Hematopoietic multipotent progenitor cell treated with erythropoietin and hydrocortisone succinate and interleukin-3 and kit ligand, for 6 days (in vitro differentiated cells): ENCODE results near the gene HOXA3.

Experiments used
- DNase-seq: peaks from one replicate; pipeline ENCODE4 v3.0.0-alpha.2; 2015

HOXA3 gene

DNA sequence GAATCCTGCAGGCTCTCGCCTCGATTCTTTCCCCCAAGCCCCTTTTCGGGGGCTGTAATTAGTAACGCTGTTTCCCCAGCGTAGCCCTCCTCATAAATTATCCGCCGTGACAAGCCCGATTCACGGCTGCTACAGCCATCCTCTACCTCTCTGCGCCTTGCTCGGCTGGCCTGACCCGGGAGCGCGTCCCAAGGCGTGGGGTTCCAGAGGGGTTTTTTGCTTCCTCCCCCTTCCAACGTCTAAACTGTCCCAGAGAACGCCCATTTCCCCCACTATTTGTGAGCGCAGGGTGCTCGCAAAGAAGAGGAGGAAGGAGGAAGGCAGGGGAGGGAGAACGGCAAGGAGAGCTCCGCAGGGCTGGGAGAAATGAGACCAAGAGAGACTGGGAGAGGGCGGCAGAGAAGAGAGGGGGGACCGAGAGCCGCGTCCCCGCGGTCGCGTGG lies 9.8 kb downstream of the HOXA3 start:
- no peak for DNase-seq

GRCh38 chr7:27141923-27142579 lies 10.3 kb downstream of the HOXA3 start:
- no peak for DNase-seq

- no peak for DNase-seq
Observed at GRCh38 chr7:27141137-27141922, 11.1 kb downstream of the HOXA3 start.

DNA sequence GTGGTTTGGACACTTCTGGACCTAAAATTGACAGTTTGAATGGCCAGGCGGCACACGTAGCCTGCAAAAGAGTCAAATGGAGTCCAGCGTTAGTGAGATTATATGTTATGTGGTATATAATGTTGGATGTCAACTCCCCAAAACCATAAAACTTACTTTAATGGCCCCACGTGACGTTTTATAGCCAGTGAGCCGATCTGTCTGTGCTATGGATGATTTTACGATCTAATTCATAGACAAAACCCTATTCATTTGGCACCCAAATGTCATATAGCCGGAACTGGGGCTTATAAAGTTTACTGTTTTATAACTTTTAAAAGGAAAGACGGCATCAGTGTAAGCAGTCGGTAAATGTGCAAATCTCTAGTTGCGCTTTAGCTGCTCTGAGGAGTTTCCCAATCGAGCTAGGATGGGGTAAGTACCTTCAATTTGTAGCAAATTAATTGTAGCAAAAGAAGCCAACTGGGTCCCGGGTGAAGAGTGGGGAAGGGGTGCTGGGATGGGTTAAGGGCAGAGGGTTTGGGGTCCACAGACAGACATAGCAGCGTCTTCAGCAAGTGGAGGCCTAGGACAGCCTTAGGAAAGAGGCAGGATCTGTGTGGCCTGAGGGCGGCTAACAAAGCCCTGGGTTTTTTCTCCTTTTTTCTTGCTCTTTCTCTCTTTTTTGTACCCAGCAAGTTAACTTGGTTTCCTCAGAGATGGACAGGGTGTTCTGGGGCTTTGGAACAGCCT lies 12.1 kb downstream of the HOXA3 start:
- DNase-seq: no peak

DNA sequence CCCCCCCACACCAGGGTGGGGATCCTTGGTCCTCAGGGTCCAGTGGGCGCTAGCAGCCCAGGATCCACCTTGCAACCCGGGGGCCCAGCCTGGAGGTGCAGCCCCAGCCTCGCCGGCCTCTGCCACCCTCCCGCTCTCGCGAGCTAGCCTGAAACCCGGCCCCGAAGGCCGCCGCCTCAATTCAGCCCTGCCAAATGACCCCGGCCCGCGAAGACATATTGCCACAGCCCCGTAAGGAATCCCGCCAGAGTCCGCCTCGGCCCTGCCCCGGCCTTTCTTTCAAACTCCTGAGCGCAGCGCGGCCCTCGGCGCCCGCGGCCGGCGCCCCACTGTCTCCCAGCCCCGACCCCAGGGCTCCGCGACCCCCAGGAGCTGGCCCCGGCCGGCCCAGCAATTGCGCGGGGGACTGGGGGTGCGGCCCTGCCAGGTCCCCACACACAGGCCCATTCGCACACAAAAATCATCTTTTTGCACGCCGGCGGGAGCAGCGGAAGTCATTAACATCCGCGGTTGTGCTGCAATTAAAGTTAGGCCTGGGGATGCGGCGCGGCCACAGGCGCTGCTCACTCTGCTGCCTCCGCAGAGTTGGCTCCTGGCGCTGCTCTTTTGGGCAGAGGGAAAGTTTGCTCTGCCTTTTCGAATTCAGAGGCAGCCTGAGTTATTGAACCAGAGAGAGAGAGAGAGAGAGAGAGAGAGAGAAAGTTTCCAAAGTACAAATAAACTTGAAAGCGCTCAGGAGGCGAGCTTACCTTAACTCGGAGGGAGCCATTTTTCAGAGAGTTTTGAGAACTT lies 12.9 kb downstream of the HOXA3 start:
- no peak for DNase-seq

GRCh38 chr7:27138985-27139333 lies 13.4 kb downstream of the HOXA3 start:
- DNase-seq: no peak

- no peak for DNase-seq
Observed at GRCh38 chr7:27138472-27138871, 13.9 kb downstream of the HOXA3 start.

- DNase-seq: no peak
Observed at GRCh38 chr7:27137640-27138315, 14.6 kb downstream of the HOXA3 start.

DNA sequence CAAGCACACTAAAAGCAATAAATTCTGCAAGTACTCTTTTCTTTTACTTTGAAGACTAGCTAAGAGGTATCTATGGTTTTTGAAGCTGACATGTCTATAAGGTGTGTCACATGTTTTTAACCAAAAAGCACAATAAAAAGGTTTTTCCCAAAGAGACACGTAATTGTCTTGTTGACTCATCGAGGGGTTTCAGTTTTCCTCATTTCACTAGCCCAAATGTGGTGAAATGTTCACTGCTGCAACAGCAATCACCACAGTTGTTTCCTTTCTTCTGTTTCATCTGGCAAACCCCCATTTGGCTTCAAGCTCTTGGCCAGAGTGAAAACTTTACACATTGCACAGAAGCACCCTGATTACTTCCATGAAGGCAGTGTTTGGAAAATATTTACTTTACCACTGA lies 18.0 kb downstream of the HOXA3 start:
- no peak for DNase-seq

- DNase-seq: no peak
Observed at GRCh38 chr7:27133409-27134231, 18.8 kb downstream of the HOXA3 start.

DNA sequence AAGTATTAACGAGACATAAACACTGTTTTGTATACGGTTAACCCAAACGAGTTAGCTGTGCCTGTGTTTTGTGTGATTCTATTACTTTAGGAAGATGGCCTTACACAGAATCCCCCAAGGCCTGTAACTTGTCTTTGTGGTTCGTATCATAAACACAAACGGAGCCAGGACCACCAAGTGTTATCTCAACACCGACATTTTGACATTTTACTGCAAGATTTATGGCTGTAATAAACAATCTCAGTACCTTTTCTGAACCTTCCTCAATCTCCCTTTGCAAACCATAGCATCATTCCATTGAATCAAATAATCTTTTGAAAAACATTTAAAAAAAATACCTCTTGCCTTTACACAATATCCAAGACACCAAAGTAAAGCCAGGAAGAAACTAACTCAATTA lies 19.4 kb downstream of the HOXA3 start:
- no peak for DNase-seq

GRCh38 chr7:27132214-27132613 lies 20.2 kb downstream of the HOXA3 start:
- no peak for DNase-seq

DNA sequence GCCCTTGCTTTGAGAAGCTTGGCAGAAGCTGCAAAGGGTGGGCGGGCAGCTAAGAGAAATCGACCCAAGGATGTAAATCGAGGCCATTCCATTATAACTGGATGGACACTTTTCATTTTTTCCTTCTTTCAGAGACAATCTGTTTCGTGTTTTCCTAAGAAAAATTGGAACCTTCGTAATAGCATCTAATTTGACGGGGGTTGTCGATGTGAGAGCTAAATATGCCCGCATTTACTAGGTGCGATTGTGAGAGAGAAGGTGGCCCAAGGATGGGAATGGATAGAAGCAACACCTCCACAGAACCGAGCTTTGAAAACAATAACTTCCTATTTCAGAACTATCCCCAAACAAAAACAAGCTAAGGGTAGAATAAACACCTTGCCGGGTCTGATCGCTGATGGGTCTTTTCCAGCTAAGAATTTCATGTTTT lies 21.0 kb downstream of the HOXA3 start:
- no peak for DNase-seq

- peak; percentile 91 for DNase-seq
Observed at GRCh38 chr7:27130540-27131389, 21.6 kb downstream of the HOXA3 start, which contains the start of gene HOXA4. HOXA4 (minus strand) TSS chr7:27130757; CDS start chr7:27130733, 24 bp downstream.

DNA sequence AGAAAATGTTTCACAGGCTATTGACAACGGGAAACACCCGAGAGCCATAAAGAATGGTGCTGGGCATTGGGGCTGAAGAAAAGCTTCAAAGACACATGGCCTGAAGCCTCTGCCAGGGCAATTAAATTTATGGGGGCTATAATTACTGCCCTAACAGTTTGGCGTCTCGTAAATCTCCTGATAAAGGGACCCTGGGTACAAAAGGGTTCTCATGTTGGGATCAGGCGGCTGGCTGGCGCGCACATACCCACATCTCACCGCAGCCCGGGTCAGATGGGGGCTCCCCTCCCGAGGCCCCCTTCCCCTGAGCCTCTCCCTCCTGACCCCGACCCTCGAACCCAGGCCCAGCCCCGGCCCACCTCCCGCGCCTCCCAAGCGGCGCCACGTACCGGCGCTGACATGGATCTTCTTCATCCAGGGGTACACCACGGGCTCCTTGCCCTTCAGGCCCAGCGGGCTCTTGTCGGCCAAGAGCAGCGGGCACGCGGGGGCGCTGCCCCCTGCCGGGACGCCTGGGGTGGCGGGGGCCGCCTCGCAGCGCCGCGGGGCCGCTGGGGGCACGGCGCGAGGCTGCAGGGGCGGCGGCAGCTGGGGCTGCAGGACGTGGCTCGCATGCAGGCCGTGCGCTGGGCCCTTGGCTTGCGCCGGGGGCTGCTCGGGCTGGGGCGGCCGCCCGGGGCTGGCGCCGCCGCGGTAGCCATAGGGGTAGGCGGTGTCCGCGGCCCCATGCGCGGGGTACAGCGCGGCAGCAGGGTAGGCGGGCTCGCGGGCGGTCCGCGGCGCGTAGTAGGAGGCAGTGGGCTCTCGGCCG lies 22.4 kb downstream of the HOXA3 start:
- peak; percentile 22 for DNase-seq

DNA sequence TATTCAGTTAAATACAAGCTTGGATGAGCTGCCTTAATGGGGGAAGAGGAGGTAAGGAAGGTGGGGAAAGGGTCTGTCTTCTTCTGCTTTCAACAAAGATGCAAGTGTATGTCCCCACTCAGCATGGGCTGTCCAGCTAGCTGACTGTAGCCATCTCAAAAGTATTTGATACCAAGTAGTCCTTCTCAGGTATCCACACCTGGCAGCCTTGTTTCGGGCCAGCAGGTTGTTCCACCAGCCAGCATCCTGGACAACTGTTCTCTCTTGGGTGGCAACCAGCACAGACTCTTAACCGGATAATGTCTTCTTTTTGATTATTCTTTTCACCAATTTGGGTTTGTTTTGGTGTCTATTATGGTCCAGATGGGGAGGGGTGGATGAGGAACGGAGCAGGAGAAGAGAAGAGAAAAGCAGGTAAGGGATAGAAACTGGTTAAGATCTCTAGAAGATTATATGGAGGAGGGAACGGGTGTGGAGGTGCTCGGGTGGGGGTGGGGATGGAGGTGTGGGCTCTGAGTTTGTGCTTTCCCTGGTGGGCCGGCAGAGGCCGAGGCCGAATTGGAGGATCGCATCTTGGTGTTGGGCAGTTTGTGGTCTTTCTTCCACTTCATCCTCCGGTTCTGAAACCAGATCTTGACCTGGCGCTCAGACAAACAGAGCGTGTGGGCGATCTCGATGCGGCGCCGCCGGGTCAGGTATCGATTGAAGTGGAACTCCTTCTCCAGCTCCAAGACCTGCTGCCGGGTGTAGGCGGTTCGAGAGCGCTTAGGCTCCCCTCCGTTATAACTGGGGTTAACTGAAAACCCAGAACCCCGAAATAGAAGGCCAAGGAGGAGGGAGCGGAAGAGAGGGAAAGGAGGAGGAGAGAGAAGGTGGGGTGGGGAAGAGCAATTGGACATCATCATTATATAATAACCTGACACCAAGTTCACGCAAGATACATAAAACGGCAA lies 23.3 kb downstream of the HOXA3 start:
- DNase-seq: no peak

DNA sequence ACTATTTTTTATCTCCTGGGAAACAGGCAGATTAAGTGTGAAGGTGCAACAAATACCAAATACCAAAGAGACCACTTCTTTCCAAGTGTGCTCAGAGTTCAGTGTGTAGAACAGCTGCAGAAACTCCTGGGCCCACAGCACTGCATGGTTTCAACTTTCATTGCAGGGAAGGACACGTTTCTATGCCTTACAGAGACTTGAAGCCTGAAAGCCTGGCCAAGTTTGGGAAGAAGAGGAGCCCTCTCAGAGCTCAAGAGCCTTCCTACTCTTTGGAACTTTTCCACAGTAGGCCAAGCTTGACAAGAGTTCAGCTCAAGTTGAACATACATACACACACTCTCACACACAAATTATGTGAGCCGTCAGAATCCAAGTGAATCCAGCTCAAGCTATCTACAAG lies 24.3 kb downstream of the HOXA3 start:
- DNase-seq: no peak

GRCh38 chr7:27126596-27127327 lies 25.6 kb downstream of the HOXA3 start:
- DNase-seq: no peak
